PC-3 (cell line): Measurements from ENCODE around the gene VPS37C.

Experiments used
- EZH2 ChIP-seq: fragments of 300-600 bp; sonication (generic); IDR thresholded peaks from one replicate; pipeline ENCODE4 v1.6.1; 2017; ENCODE audit warnings: antibody characterized with exemption, mild to moderate bottlenecking, low read length; ENCODE audit not compliant: unreplicated experiment
- EZH2phosphoT487 ChIP-seq: fragments of 300-600 bp; sonication (generic); IDR thresholded peaks from 2 replicates; pipeline ENCODE4 v1.6.1; 2018; ENCODE audit warnings: mild to moderate bottlenecking, antibody characterized with exemption, low read length, borderline replicate concordance
- TF ChIP-seq, protein P1 (sequence below): fragments of 300-600 bp; sonication (generic); conservative IDR thresholded peaks from 2 replicates; pipeline ENCODE4 v1.5.1; 2017; ENCODE audit warnings: antibody characterized with exemption, low read depth, mild to moderate bottlenecking, low read length

GRCh38 chr11:61174949-61175348 is 13.7 kb upstream of the VPS37C start:
- TF ChIP-seq, protein P1, sequence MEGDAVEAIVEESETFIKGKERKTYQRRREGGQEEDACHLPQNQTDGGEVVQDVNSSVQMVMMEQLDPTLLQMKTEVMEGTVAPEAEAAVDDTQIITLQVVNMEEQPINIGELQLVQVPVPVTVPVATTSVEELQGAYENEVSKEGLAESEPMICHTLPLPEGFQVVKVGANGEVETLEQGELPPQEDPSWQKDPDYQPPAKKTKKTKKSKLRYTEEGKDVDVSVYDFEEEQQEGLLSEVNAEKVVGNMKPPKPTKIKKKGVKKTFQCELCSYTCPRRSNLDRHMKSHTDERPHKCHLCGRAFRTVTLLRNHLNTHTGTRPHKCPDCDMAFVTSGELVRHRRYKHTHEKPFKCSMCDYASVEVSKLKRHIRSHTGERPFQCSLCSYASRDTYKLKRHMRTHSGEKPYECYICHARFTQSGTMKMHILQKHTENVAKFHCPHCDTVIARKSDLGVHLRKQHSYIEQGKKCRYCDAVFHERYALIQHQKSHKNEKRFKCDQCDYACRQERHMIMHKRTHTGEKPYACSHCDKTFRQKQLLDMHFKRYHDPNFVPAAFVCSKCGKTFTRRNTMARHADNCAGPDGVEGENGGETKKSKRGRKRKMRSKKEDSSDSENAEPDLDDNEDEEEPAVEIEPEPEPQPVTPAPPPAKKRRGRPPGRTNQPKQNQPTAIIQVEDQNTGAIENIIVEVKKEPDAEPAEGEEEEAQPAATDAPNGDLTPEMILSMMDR: no peak
- TF ChIP-seq EZH2: no peak
- TF ChIP-seq EZH2phosphoT487: no peak
